Measurements from ENCODE around the gene CCDC51.
A peak's percentile ranks its signal among the peaks of the same experiment; 100 is the strongest.

Gene CCDC51

GRCh38 chr3:48430708-48431101 is 9.2 kb downstream of the CCDC51 start:
- H3K4me3 ChIP-seq (ENCODE audit: low read depth in 1 of 2, low read length in 1 of 2), result no peak overlapping the region

DNA sequence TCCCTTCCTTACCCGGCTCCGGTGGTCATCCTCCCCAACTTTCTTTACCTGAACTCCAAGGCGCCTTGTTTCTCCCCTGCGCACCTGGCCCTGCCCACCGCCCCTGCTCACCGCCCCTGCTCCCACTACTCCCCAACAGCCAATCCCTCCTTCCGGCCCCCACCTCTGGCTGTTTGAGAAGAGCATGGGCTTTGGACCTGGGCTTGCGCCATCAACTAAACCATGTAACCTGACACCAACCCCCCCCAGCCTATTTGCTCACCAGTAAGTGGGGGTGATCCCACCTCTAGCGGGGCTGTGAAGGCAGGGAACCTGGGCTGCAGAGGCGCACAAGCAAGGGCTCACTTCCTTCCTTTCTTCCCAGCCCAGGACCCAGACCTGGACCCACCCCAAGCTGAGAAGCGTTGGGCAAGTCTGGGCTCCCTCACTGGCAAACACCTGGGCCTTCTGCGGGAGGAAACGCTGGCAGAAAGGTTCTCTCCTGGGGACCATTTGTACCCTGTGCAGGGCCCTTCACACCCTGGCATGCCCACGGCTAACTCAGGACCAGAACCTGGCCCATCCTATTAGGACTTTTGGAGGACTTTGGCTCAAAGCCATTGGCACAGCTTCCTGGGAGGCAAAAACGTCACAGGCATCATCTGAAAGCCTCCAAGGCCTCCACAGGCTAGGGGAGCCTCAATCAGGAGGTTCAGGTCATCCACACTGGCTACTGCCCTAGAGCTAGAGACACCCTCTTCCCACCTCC is 9.8 kb downstream of the CCDC51 start, which contains the start of gene PLXNB1:
Gene PLXNB1, minus strand, starts transcription at position 127 of the 748 bp plus-strand sequence. CDS start 5,475 bp downstream, outside the sequence.
- Histone ChIP-seq H3K4me1 (ENCODE audit: control insufficient read depth in 1 of 2, insufficient read depth in 1 of 2, low read depth in 1 of 2, low read length in 1 of 2) (peaks cover 5 to 15% of the 10 kb centered on the region in 2 experiments), H3K27ac (peak within 1 kb of the TSS; percentile 29), H3K9me3 (no peaks in the 10 kb centered on the region), H3K36me3 (peaks cover 16% of the 10 kb centered on the region), H3K4me3 (ENCODE audit: low read depth in 1 of 2, low read length in 1 of 2) (peak within 1 kb of the TSS; percentile 66 to 78), H3K27me3 (peaks cover 44% of the 10 kb centered on the region)
- TF ChIP-seq, protein P1, sequence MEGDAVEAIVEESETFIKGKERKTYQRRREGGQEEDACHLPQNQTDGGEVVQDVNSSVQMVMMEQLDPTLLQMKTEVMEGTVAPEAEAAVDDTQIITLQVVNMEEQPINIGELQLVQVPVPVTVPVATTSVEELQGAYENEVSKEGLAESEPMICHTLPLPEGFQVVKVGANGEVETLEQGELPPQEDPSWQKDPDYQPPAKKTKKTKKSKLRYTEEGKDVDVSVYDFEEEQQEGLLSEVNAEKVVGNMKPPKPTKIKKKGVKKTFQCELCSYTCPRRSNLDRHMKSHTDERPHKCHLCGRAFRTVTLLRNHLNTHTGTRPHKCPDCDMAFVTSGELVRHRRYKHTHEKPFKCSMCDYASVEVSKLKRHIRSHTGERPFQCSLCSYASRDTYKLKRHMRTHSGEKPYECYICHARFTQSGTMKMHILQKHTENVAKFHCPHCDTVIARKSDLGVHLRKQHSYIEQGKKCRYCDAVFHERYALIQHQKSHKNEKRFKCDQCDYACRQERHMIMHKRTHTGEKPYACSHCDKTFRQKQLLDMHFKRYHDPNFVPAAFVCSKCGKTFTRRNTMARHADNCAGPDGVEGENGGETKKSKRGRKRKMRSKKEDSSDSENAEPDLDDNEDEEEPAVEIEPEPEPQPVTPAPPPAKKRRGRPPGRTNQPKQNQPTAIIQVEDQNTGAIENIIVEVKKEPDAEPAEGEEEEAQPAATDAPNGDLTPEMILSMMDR (IDR thresholded peaks at IDR 0.05), result no peak

More at GRCh38 chr3:48430708-48431101, 9.2 kb downstream of the CCDC51 start:
- no peak overlapping the region for H3K27ac ChIP-seq
- TF ChIP-seq, protein P1 (IDR thresholded peaks at IDR 0.05), result no peak
- H3K9me3 ChIP-seq, result no peaks in the 10 kb centered on the region
- peaks cover 5 to 15% of the 10 kb centered on the region in 2 experiments for H3K4me1 ChIP-seq (ENCODE audit: control insufficient read depth in 1 of 2, insufficient read depth in 1 of 2, low read depth in 1 of 2, low read length in 1 of 2)
- peaks cover 16% of the 10 kb centered on the region for H3K36me3 ChIP-seq
- H3K27me3 ChIP-seq, result peaks cover 44% of the 10 kb centered on the region

- Histone ChIP-seq H3K27me3 (peaks cover 44% of the 10 kb centered on the region), H3K27ac (peak overlapping the region; percentile 29), H3K9me3 (no peaks in the 10 kb centered on the region), H3K4me1 (ENCODE audit: control insufficient read depth in 1 of 2, insufficient read depth in 1 of 2, low read depth in 1 of 2, low read length in 1 of 2) (peaks cover 5 to 15% of the 10 kb centered on the region in 2 experiments), H3K36me3 (peaks cover 16% of the 10 kb centered on the region), H3K4me3 (ENCODE audit: low read depth in 1 of 2, low read length in 1 of 2) (peak overlapping the region; percentile 66 to 78)
- TF ChIP-seq, protein P1 (IDR thresholded peaks at IDR 0.05), result peak; percentile 32
These were observed 10.5 kb downstream of the CCDC51 start for GRCh38 chr3:48429317-48429959.

DNA sequence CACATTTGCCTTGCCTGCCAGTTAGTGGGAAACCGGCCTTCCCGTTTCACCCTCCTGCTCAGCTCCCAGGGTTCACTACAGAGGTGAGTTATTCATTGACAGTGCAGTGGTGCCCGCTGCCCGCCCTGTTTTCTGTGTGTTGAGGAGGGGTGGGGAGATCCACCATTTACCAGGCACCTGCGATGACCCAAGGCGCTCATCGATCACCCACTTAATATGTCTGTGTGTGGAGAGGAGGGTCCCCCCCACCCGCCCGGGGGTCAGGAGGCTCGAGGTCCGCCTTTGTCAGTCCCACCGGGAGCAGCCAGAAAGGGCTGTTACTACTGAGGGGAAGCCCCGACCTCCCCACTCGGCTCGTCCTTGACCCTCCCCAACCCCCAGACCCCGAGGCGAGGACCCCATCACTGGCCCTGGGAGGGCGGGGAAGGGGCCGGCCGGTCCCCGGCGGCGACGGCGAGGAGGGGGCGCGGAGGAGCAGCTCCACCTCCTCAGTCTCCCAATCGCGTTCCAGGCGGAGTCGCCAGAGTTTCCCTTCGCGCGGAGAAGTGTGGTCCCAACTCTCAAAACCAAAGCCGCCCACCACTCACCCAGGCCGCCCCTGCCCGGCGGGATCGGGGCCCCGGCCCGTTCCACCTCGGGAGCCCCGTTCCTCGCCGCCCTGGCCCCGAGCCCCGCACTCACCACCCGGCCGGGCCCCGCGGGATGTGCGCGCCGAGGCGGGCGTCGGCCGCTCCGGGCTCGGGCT is 11.2 kb downstream of the CCDC51 start:
- Histone ChIP-seq H3K9me3 (no peaks in the 10 kb centered on the region), H3K4me1 (ENCODE audit: control insufficient read depth in 1 of 2, insufficient read depth in 1 of 2, low read depth in 1 of 2, low read length in 1 of 2) (peaks cover 5 to 15% of the 10 kb centered on the region in 2 experiments), H3K27me3 (peaks cover 44% of the 10 kb centered on the region), H3K4me3 (ENCODE audit: low read depth in 1 of 2, low read length in 1 of 2) (peak overlapping the region; percentile 66 to 78), H3K27ac (no peak overlapping the region), H3K36me3 (peaks cover 16% of the 10 kb centered on the region)
- TF ChIP-seq, protein P1 (IDR thresholded peaks at IDR 0.05), result no peak

DNA sequence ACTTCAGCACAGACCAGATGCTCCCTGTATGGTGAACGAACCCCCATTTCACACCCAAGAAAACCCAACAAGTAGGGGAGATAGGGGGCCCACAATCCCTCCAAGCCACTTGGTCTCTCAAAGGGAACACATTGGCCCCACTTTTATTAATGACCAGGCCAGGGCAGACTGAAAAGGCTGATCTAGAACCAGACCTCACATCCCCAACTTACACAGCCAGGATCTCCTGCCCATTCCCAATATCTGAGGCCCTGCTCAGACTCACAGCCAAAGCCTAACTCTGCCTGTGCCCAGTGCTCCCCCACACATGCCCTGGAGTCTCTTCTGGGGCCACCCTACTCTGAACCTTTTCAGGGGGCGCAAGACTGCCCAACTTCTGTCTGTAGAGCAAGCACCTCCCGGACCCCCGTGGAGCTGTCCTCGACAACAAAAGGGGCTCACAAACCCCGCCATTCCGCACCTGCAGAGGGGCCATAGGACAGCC is 11.8 kb downstream of the CCDC51 start:
- H3K36me3 ChIP-seq, result peaks cover 10% of the 10 kb centered on the region
- TF ChIP-seq, protein P1 (IDR thresholded peaks at IDR 0.05), result no peak

More for the DNA sequence above, 11.8 kb downstream of the CCDC51 start:
- H3K4me1 ChIP-seq (ENCODE audit: control insufficient read depth in 1 of 2, insufficient read depth in 1 of 2, low read depth in 1 of 2, low read length in 1 of 2), result peaks cover 5 to 15% of the 10 kb centered on the region in 2 experiments
- no peak overlapping the region for H3K27ac ChIP-seq
- no peaks in the 10 kb centered on the region for H3K9me3 ChIP-seq
- peak overlapping the region in 1 of 2 experiments; percentile 78 for H3K4me3 ChIP-seq (ENCODE audit: low read depth in 1 of 2, low read length in 1 of 2)
- peaks cover 44% of the 10 kb centered on the region for H3K27me3 ChIP-seq

Measured in neutrophil (primary cell).